Measurements from ENCODE around the gene LDLRAD3. TPM values are rescaled to one million over a fixed set of nuclear protein-coding genes. Genes with fewer than 3 reads are reported as not detected.

LDLRAD3 gene
- total RNA-seq, 1 experiment from 2014 or later, result 12.1 TPM

DNA sequence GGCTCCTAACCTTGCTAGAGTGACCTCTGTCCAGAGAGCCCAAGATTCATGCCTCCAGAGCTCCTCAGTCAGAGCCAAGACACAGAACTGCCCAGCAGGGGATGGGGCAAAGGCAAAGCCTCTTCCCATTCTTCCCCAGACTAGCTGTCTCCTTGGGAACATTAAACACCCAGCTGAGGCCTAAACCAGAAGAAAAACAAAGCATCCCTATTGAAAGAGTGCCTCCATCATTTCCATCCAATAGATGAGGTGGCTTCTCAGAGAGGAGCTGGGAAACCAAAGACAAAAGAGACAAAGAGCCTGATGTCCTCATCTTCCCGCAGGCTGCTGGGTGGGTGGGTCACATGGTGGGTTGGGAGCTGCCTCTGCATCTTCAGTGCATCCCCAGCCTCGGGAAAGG, 308.0 kb downstream of the LDLRAD3 start:
- no peaks in the 10 kb centered on the region for H3K23me2 ChIP-seq (ENCODE audit: insufficient read length, low read depth, low read length, poor library complexity, severe bottlenecking)
- H3K27ac ChIP-seq (ENCODE audit: insufficient read length, low read depth, low read length), result no peak overlapping the region
- Mint-ChIP-seq H3K27ac (peak overlapping the region in 1 of 3 experiments; percentile 88; a peak in 1 of 7 replicates), H3K27me3 (ENCODE audit: low read depth) (peaks cover 6% of the 10 kb centered on the region; the same call in 1 of the 2 replicates), H3K4me3 (no peak overlapping the region), H3K9me3 (no peaks in the 10 kb centered on the region), H3K36me3 (ENCODE audit: insufficient read depth in 1 of 3, low read depth in 3 of 3) (peaks cover 0 to 4% (median 0%) of the 10 kb centered on the region in 3 experiments; a peak in 2 of 7 replicates), H3K4me1 (peaks cover 6 to 12% of the 10 kb centered on the region in 2 experiments; a peak in 3 of 4 replicates)
- H3K27me3 ChIP-seq (ENCODE audit: insufficient read depth, low read length), result no peaks in the 10 kb centered on the region
- no CpG with 5 or more reads among the region's 2 CpGs for WGBS (ENCODE audit: extremely low coverage, insufficient read length, low lambda C conversion rate)
- H3K18ac ChIP-seq (ENCODE audit: insufficient read length, low read depth, low read length), result no peak overlapping the region
- H4K5ac ChIP-seq (ENCODE audit: insufficient read length, low read depth, low read length), result no peak overlapping the region
- H2BK120ac ChIP-seq (ENCODE audit: low read depth, low read length, poor library complexity, severe bottlenecking), result no peak overlapping the region
- H4K20me1 ChIP-seq (ENCODE audit: control insufficient read depth, insufficient read depth, insufficient read length), result no peaks in the 10 kb centered on the region
- DNase-seq, result no peak
- H2BK20ac ChIP-seq (ENCODE audit: low read depth, low read length, poor library complexity, severe bottlenecking), result no peak overlapping the region
- H4K91ac ChIP-seq (ENCODE audit: insufficient read length, low read depth, low read length), result no peak overlapping the region
- no peak overlapping the region for H3K4me2 ChIP-seq (ENCODE audit: insufficient read depth, insufficient read length, low read length)
- no peak overlapping the region for H2AK5ac ChIP-seq (ENCODE audit: insufficient read length, low read length)
- no peak overlapping the region for H2BK5ac ChIP-seq (ENCODE audit: insufficient read length, low read length)
- H3K79me2 ChIP-seq (ENCODE audit: insufficient read depth, low read length), result no peaks in the 10 kb centered on the region
- H3T11ph ChIP-seq (ENCODE audit: low read length), result no peak overlapping the region
- peaks cover 5% of the 10 kb centered on the region for H3K9me3 ChIP-seq (ENCODE audit: control insufficient read depth, low read depth, low read length)
- H2AFZ ChIP-seq (ENCODE audit: low read length), result no peak overlapping the region
- no peaks in the 10 kb centered on the region for H3K4me1 ChIP-seq (ENCODE audit: insufficient read depth, low read length)
- H3K14ac ChIP-seq (ENCODE audit: insufficient read depth, low read length), result no peak overlapping the region
- H3K9ac ChIP-seq (ENCODE audit: extremely low read depth, insufficient read length, low read length), result no peak overlapping the region
- no peak overlapping the region for H3K23ac ChIP-seq (ENCODE audit: insufficient read length, low read depth, low read length)
- H3K56ac ChIP-seq (ENCODE audit: insufficient read length, low read depth, low read length), result no peak overlapping the region
- H2BK12ac ChIP-seq (ENCODE audit: insufficient read length, low read depth, low read length), result no peak overlapping the region
- H2BK15ac ChIP-seq (ENCODE audit: low read depth, low read length), result no peak overlapping the region
- no peak overlapping the region for H4K8ac ChIP-seq (replicated peaks; ENCODE audit: insufficient read length, low read depth, low read length)
- no peak overlapping the region for H3K4ac ChIP-seq (ENCODE audit: low read depth, low read length)
- no peaks in the 10 kb centered on the region for H3K79me1 ChIP-seq (ENCODE audit: insufficient read depth, low read depth, low read length, poor library complexity, severe bottlenecking)
- TF ChIP-seq, protein P1, sequence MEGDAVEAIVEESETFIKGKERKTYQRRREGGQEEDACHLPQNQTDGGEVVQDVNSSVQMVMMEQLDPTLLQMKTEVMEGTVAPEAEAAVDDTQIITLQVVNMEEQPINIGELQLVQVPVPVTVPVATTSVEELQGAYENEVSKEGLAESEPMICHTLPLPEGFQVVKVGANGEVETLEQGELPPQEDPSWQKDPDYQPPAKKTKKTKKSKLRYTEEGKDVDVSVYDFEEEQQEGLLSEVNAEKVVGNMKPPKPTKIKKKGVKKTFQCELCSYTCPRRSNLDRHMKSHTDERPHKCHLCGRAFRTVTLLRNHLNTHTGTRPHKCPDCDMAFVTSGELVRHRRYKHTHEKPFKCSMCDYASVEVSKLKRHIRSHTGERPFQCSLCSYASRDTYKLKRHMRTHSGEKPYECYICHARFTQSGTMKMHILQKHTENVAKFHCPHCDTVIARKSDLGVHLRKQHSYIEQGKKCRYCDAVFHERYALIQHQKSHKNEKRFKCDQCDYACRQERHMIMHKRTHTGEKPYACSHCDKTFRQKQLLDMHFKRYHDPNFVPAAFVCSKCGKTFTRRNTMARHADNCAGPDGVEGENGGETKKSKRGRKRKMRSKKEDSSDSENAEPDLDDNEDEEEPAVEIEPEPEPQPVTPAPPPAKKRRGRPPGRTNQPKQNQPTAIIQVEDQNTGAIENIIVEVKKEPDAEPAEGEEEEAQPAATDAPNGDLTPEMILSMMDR (conservative IDR thresholded peaks at IDR 0.05), result no peak
